HepG2 (cell line): Measurements from ENCODE around the gene SLC10A1. TPM values are rescaled to one million over a fixed set of nuclear protein-coding genes. Genes with fewer than 3 reads are reported as not detected.

Source experiments
- CCDC6 ChIP-seq: sonication (generic); formaldehyde crosslinking; IDR thresholded peaks from 2 replicates; pipeline ENCODE4 v1.8.1; 2022; ENCODE audit warnings: mild to moderate bottlenecking, missing genetic modification reagents, moderate library complexity
- EZH2 ChIP-seq: conservative IDR thresholded peaks from 2 replicates; pipeline ENCODE4 v1.6.1; 2012; ENCODE audit warnings: mild to moderate bottlenecking, low read depth, low read length, moderate library complexity
- KAT8 ChIP-seq: IDR thresholded peaks from 2 replicates; pipeline ENCODE4 v1.6.1; 2016; ENCODE audit warnings: missing genetic modification reagents, missing compliant biosample characterization
- MAX ChIP-seq: IDR thresholded peaks from 2 replicates; pipeline ENCODE4 v1.6.1; 2012; ENCODE audit warnings: inconsistent platforms
- MIER2 ChIP-seq: IDR thresholded peaks from 2 replicates; pipeline ENCODE4 v1.6.1; 2016; ENCODE audit warnings: missing biosample characterization, missing genetic modification reagents
- NFKB2 ChIP-seq: sonication (generic); formaldehyde crosslinking; IDR thresholded peaks from 2 replicates; pipeline ENCODE4 v1.4.0; 2020; ENCODE audit warnings: missing genetic modification reagents, borderline replicate concordance
- NR2F6 ChIP-seq, 2 experiments: IDR thresholded peaks; 2 replicates each; pipeline ENCODE4 v1.6.1; 2016; ENCODE audit warnings: antibody characterized with exemption in 1 of 2, mild to moderate bottlenecking in 1 of 2
- RARA ChIP-seq: IDR thresholded peaks from 2 replicates; pipeline ENCODE4 v1.6.1; 2016; ENCODE audit warnings: missing genetic modification reagents, missing compliant biosample characterization
- ZBTB33 ChIP-seq: sonication (generic); formaldehyde crosslinking; IDR thresholded peaks from 2 replicates; pipeline ENCODE4 v1.4.0; 2020; ENCODE audit warnings: missing genetic modification reagents
- ZBTB4 ChIP-seq: sonication (generic); formaldehyde crosslinking; IDR thresholded peaks from 2 replicates; pipeline ENCODE4 v1.4.0; 2020; ENCODE audit warnings: missing genetic modification reagents, mild to moderate bottlenecking, borderline replicate concordance
- ZNF207 ChIP-seq: fragments of 450-650 bp; IDR thresholded peaks from 2 replicates; pipeline ENCODE4 v1.6.1; 2016; ENCODE audit warnings: antibody characterized with exemption, borderline replicate concordance
- ZNF414 ChIP-seq: sonication (generic); formaldehyde crosslinking; IDR thresholded peaks from 2 replicates; pipeline ENCODE4 v1.5.0; 2020; ENCODE audit warnings: missing genetic modification reagents
- ZNF468 ChIP-seq: sonication (generic); formaldehyde crosslinking; IDR thresholded peaks from 2 replicates; pipeline ENCODE4 v1.8.0; 2022; ENCODE audit warnings: mild to moderate bottlenecking, moderate library complexity, missing genetic modification reagents
- ZNF576 ChIP-seq: sonication (generic); formaldehyde crosslinking; IDR thresholded peaks from 2 replicates; pipeline ENCODE4 v1.4.0; 2020; ENCODE audit warnings: mild to moderate bottlenecking, missing genetic modification reagents
- ZNF580 ChIP-seq: IDR thresholded peaks from 2 replicates; pipeline ENCODE4 v1.6.1; 2016; ENCODE audit warnings: low read depth, borderline replicate concordance
- ZNF687 ChIP-seq: sonication (generic); formaldehyde crosslinking; IDR thresholded peaks from 2 replicates; pipeline ENCODE4 v1.5.1; 2020; ENCODE audit warnings: mild to moderate bottlenecking, missing genetic modification reagents, moderate library complexity
- ZNF740 ChIP-seq: sonication (generic); formaldehyde crosslinking; IDR thresholded peaks from 2 replicates; pipeline ENCODE4 v1.4.0; 2020; ENCODE audit warnings: missing genetic modification reagents
- polyA plus RNA-seq, 8 experiments: library from polyadenylated mRNA; depleted of rRNA in 3 of 8; stranded (reverse) in 7 of 8; unstranded in 1 of 8; fragments of >200 nt; fragmentation: Illumina TruSeq in 4 of 8; extraction: Trizol in 4 of 8; gene quantifications; 2 replicates each; pipeline versions ENCODE4 v1.2.1 to v1.2.3, GENCODE V29; 2011 to 2016; ENCODE audit warnings: low read depth in 4 of 8, missing spikeins in 1 of 8, mixed read lengths in 1 of 8; ENCODE audit not compliant: insufficient read depth in 1 of 8
- total RNA-seq, 5 experiments: library from RNA; depleted of rRNA; stranded (reverse); fragments of >200 nt; fragmentation: Illumina TruSeq; extraction: Trizol; gene quantifications; 2 replicates each; pipeline ENCODE4 v1.2.3, GENCODE V29; 2016; ENCODE audit warnings: low read depth in 1 of 5

The SLC10A1 gene
- total and polyA plus RNA-seq, 2 of the 13 experiments (the other 11 are each of a cell fraction or from before 2014, with no cell fraction given), result 0.17 TPM; not detected in 1

- TF ChIP-seq ZNF580 (CRISPR knock-in tag) (peak; percentile 43; the same call in 1 of the 2 replicates), NR2F6 (IDR thresholded peaks at IDR 0.05) (no peak), NR2F6 (CRISPR knock-in tag; IDR thresholded peaks at IDR 0.05) (peak; percentile 12; the same call in 1 of the 2 replicates), CCDC6 (CRISPR knock-in tag) (no peak), ZNF740 (CRISPR knock-in tag) (no peak), RARA (CRISPR knock-in tag) (peak; percentile 24; the same call in 1 of the 2 replicates), ZNF687 (CRISPR knock-in tag) (peak; percentile 86), EZH2 (no peak), ZNF576 (CRISPR knock-in tag) (no peak), ZBTB4 (no peak), ZBTB33 (CRISPR knock-in tag) (no peak), MIER2 (no peak), ZNF207 (no peak), ZNF414 (peak; percentile 53; the same call in 1 of the 2 replicates), MAX (peak; percentile 88), ZNF468 (no peak), NFKB2 (CRISPR knock-in tag) (peak; percentile 56; the same call in 1 of the 2 replicates), KAT8 (CRISPR knock-in tag) (0 out of 2 replicates have a peak, but pooled peaks have one; percentile 55)
Measured at GRCh38 chr14:69845787-69846186, 48.7 kb upstream of the SLC10A1 start (continued).
